H1 (cell line): ENCODE results near the gene MEX3C. TPM values are rescaled to one million over a fixed set of nuclear protein-coding genes. Genes with fewer than 3 reads are reported as not detected.

Experiments
- CTCF ChIA-PET: fragments of 300-600 bp; sonication (Branson Sonifier 250); formaldehyde crosslinking; loops from one replicate; lab custom pipeline; 2021; ENCODE audit not compliant: partially characterized antibody; lab: Charles Lee
- POLR2A ChIA-PET: fragments of 300-600 bp; sonication (Branson Sonifier 250); formaldehyde crosslinking; loops from one replicate; lab custom pipeline; 2021; ENCODE audit warnings: inconsistent platforms; ENCODE audit not compliant: partially characterized antibody; lab: Charles Lee
- DNase-seq, 2 experiments: peaks; one replicate each; pipeline versions ENCODE4 v3.0.0 to v3.0.0-alpha.2; 2010 to 2022; ENCODE audit warnings: low spot score in 2 of 2, low read depth in 1 of 2, mixed read lengths in 1 of 2
- FAIRE-seq: peaks from 2 replicates; lab custom pipeline; 2011; peaks lifted over from hg19 to GRCh38; lab: Jason Lieb, UNC
- H2AFZ ChIP-seq: 2 replicates; pipeline ENCODE4 v1.8.1; 2012; ENCODE audit warnings: low read length, inconsistent platforms
- H2AK5ac ChIP-seq: 2 replicates; pipeline ENCODE4 v1.6.1; 2013; ENCODE audit warnings: low read depth, low read length
- H2BK120ac ChIP-seq: replicated peaks from 2 replicates; pipeline ENCODE3; 2013; ENCODE audit warnings: low read depth, low read length, inconsistent platforms
- H2BK12ac ChIP-seq: 2 replicates; pipeline ENCODE4 v1.6.1; 2013; ENCODE audit warnings: low read depth, low read length
- H2BK15ac ChIP-seq: 2 replicates; pipeline ENCODE4 v1.6.1; 2013; ENCODE audit warnings: low read length
- H2BK20ac ChIP-seq: 2 replicates; pipeline ENCODE4 v1.6.1; 2013; ENCODE audit warnings: low read length
- H2BK5ac ChIP-seq: 2 replicates; pipeline ENCODE4 v1.6.1; 2013; ENCODE audit warnings: low read depth, low read length
- H3K14ac ChIP-seq: 2 replicates; pipeline ENCODE4 v1.6.1; 2013; ENCODE audit warnings: inconsistent platforms; ENCODE audit not compliant: insufficient read length
- H3K18ac ChIP-seq: 2 replicates; pipeline ENCODE4 v1.6.1; 2013; ENCODE audit warnings: low read length; ENCODE audit errors: extremely low read depth
- H3K23ac ChIP-seq: 2 replicates; pipeline ENCODE4 v1.6.1; 2013; ENCODE audit warnings: inconsistent platforms; ENCODE audit not compliant: insufficient read length
- H3K23me2 ChIP-seq: 2 replicates; pipeline ENCODE4 v1.6.1; 2013; ENCODE audit warnings: low read depth, low read length
- H3K27ac ChIP-seq: 2 replicates; pipeline ENCODE4 v1.6.1; 2011; ENCODE audit warnings: low read depth, low read length, inconsistent platforms
- H3K27me3 ChIP-seq, 4 experiments: replicated peaks in 1 of 4; 1 replicate in 1 of 4; 2 replicates in 3 of 4; pipeline versions ENCODE4 v1.6.1 to v1.8.1; 2011 to 2013; ENCODE audit warnings: low read length in 3 of 4, mild to moderate bottlenecking in 3 of 4, inconsistent platforms in 2 of 4, mixed read lengths in 2 of 4, moderate library complexity in 1 of 4; ENCODE audit not compliant: control insufficient read depth in 3 of 4, insufficient read depth in 3 of 4; ENCODE audit errors: extremely low read depth in 1 of 4
- H3K36me3 ChIP-seq, 4 experiments: 2 replicates each; pipeline versions ENCODE4 v1.6.1 to v1.8.1; 2011 to 2013; ENCODE audit warnings: mild to moderate bottlenecking in 4 of 4, low read length in 3 of 4, moderate library complexity in 2 of 4, control low read depth in 1 of 4, inconsistent platforms in 1 of 4; ENCODE audit not compliant: insufficient read depth in 4 of 4, control insufficient read depth in 2 of 4
- H3K4ac ChIP-seq: replicated peaks from 2 replicates; pipeline ENCODE3; 2013; ENCODE audit warnings: low read length, low read depth, mixed read lengths, inconsistent platforms; ENCODE audit not compliant: insufficient read length
- H3K4me1 ChIP-seq, 4 experiments: replicated peaks in 1 of 4; 1 replicate in 1 of 4; 2 replicates in 3 of 4; pipeline versions ENCODE4 v1.6.1 to v1.8.1; 2011 to 2013; ENCODE audit warnings: low read length in 3 of 4, inconsistent platforms in 2 of 4, mixed read lengths in 1 of 4; ENCODE audit not compliant: insufficient read depth in 4 of 4, control insufficient read depth in 3 of 4
- H3K4me2 ChIP-seq, 2 experiments: 2 replicates each; pipeline versions ENCODE4 v1.6.1 to v1.8.1; 2011 to 2013; ENCODE audit warnings: low read depth in 2 of 2, low read length in 2 of 2, control low read depth in 1 of 2, inconsistent platforms in 1 of 2, mild to moderate bottlenecking in 1 of 2; ENCODE audit not compliant: insufficient read depth in 1 of 2
- H3K4me3 ChIP-seq, 4 experiments: fragments of 200-600, 300-600 bp in 1 of 4; sonication (generic), shearing (Covaris generic), sonication (Bioruptor Twin) in 1 of 4; 2 replicates each; pipeline versions ENCODE4 v1.5.1 to v1.8.1; 2011 to 2016; ENCODE audit warnings: low read length in 4 of 4, low read depth in 3 of 4, control low read depth in 2 of 4, inconsistent platforms in 2 of 4, mild to moderate bottlenecking in 2 of 4, mixed read lengths in 1 of 4, moderate library complexity in 1 of 4; ENCODE audit not compliant: insufficient read depth in 2 of 4; ENCODE audit errors: extremely low read depth in 1 of 4
- H3K56ac ChIP-seq: replicated peaks from 2 replicates; pipeline ENCODE3; 2013; ENCODE audit warnings: low read depth, mild to moderate bottlenecking, mixed read lengths, low read length, inconsistent platforms; ENCODE audit not compliant: insufficient read length
- H3K79me1 ChIP-seq: 2 replicates; pipeline ENCODE4 v1.6.1; 2013; ENCODE audit warnings: low read depth, low read length, control low read depth
- H3K79me2 ChIP-seq, 2 experiments: 2 replicates each; pipeline versions ENCODE4 v1.6.1 to v1.8.1; 2012 to 2013; ENCODE audit warnings: low read length in 2 of 2, mild to moderate bottlenecking in 2 of 2, inconsistent platforms in 1 of 2; ENCODE audit not compliant: insufficient read depth in 2 of 2, control insufficient read depth in 1 of 2
- H3K9ac ChIP-seq, 4 experiments: replicated peaks in 1 of 4; 1 replicate in 1 of 4; 2 replicates in 3 of 4; pipeline versions ENCODE4 v1.6.1 to v1.8.1; 2011 to 2013; ENCODE audit warnings: low read depth in 3 of 4, low read length in 3 of 4, control low read depth in 2 of 4, mild to moderate bottlenecking in 2 of 4, moderate library complexity in 2 of 4, inconsistent platforms in 1 of 4; ENCODE audit errors: extremely low read depth in 1 of 4
- H3K9me3 ChIP-seq, 2 experiments: 2 replicates each; pipeline versions ENCODE4 v1.6.1 to v1.8.1; 2012 to 2013; ENCODE audit warnings: mild to moderate bottlenecking in 2 of 2, moderate library complexity in 2 of 2, control low read depth in 1 of 2, inconsistent platforms in 1 of 2, low read depth in 1 of 2, low read length in 1 of 2, mixed read lengths in 1 of 2; ENCODE audit not compliant: insufficient read depth in 2 of 2
- H4K20me1 ChIP-seq, 2 experiments: replicated peaks in 1 of 2; 2 replicates each; pipeline versions ENCODE3 to v1.8.1; 2011 to 2013; ENCODE audit warnings: inconsistent platforms in 2 of 2, low read length in 2 of 2, mild to moderate bottlenecking in 1 of 2; ENCODE audit not compliant: insufficient read depth in 2 of 2, control insufficient read depth in 1 of 2
- H4K5ac ChIP-seq: 2 replicates; pipeline ENCODE4 v1.6.1; 2013; ENCODE audit warnings: low read length, low read depth, mixed read lengths, inconsistent platforms; ENCODE audit not compliant: insufficient read length
- H4K8ac ChIP-seq: 2 replicates; pipeline ENCODE4 v1.8.0; 2013; ENCODE audit warnings: mild to moderate bottlenecking, moderate library complexity, low read length, inconsistent platforms; ENCODE audit not compliant: insufficient read depth; ENCODE audit errors: extremely low read depth
- H4K91ac ChIP-seq: replicated peaks from 2 replicates; pipeline ENCODE3; 2013; ENCODE audit warnings: low read length, mixed read lengths, inconsistent platforms; ENCODE audit not compliant: insufficient read length
- E2F6 ChIP-seq: IDR thresholded peaks from 2 replicates; pipeline ENCODE4 v1.6.1; 2012; ENCODE audit warnings: inconsistent platforms
- SIRT6 ChIP-seq: IDR thresholded peaks from one replicate; pipeline ENCODE4 v1.7.1; 2012; ENCODE audit warnings: low read length, inconsistent platforms
- WGBS, 2 experiments: shearing (Covaris generic) in 1 of 2; methylation state at CpG; one replicate each; pipeline versions ENCODE4 v1.1.6 to v1.1.7; 2013 to 2015; ENCODE audit warnings: low lambda C conversion rate in 2 of 2, mixed read lengths in 2 of 2, inconsistent platforms in 1 of 2, low coverage in 1 of 2, missing lambda C conversion rate in 1 of 2; ENCODE audit not compliant: insufficient replicate concordance in 2 of 2, insufficient coverage in 1 of 2, insufficient read length in 1 of 2; ENCODE audit errors: extremely low coverage in 1 of 2, missing lambda C conversion rate in 1 of 2; 5-methylcytosine and 5-hydroxymethylcytosine counted together
- polyA plus RNA-seq, 7 experiments: library from polyadenylated mRNA; depleted of rRNA in 3 of 7; stranded (reverse) in 5 of 7; unstranded in 2 of 7; fragments of >200 nt in 5 of 7; fragments of 200-250 nt in 2 of 7; gene quantifications; 1 replicate in 5 of 7; 2 replicates in 1 of 7; 4 replicates in 1 of 7; pipeline versions ENCODE4 v1.2.1 to v1.2.3, GENCODE V29; 2011 to 2013; ENCODE audit warnings: missing spikeins in 2 of 7, mixed read lengths in 2 of 7
- total RNA-seq: library from RNA; stranded (reverse); fragmentation: NEBNext Ultra II Directional; extraction: Animal tissue kit (Norgen Biotek cat#: 25700); gene quantifications from 2 replicates; pipeline ENCODE4 v1.2.1, GENCODE V29; 2021

The MEX3C gene
- total and polyA plus RNA-seq, 2 of the 8 experiments (the other 6 are each of a cell fraction or from before 2014, with no cell fraction given) = 48.2 to 103 TPM

GRCh38 chr18:51226068-51226467 lies 28.6 kb upstream of the MEX3C start:
- Histone ChIP-seq H2BK20ac (no peak overlapping the region), H3K18ac (no peak overlapping the region), H2BK5ac (no peak overlapping the region), H3K27me3 (no peaks in the 10 kb centered on the region), H4K8ac (no peak overlapping the region), H3K9me3 (no peaks in the 10 kb centered on the region), H3K36me3 (no peaks in the 10 kb centered on the region), H3K14ac (no peak overlapping the region), H2AK5ac (no peak overlapping the region), H4K91ac (no peak overlapping the region), H3K79me1 (no peaks in the 10 kb centered on the region), H3K23ac (no peak overlapping the region), H3K27ac (no peak overlapping the region), H2BK12ac (no peak overlapping the region), H4K20me1 (no peaks in the 10 kb centered on the region), H3K9ac (no peak overlapping the region), H2BK120ac (no peak overlapping the region), H3K4me1 (no peaks in the 10 kb centered on the region), H3K23me2 (no peaks in the 10 kb centered on the region), H3K4ac (no peak overlapping the region), H3K79me2 (no peaks in the 10 kb centered on the region), H3K4me2 (no peak overlapping the region), H3K56ac (no peak overlapping the region), H3K4me3 (no peak overlapping the region), H4K5ac (no peak overlapping the region), H2BK15ac (no peak overlapping the region), H2AFZ (no peak overlapping the region)
- POLR2A ChIA-PET = no interaction called here
- DNase-seq (no peak), FAIRE-seq (no peak)
- CTCF ChIA-PET = interaction anchor here (1.6 kb wide), 1 partner anchor 52 kb away, joined by 4 read pairs; no protein-coding TSS in a partner anchor
- 93% methylated on average over 4 of the region's 4 CpGs; no CpG with 5 or more reads in 1 of the 2 experiments for WGBS, 2 experiments
- TF ChIP-seq E2F6 = no peak
- no peak for TF ChIP-seq SIRT6
